GM19035 (cell line): ENCODE results near the gene MYH4.

ENCODE experiments used
- ATAC-seq: cut with Tn5 transposase; IDR thresholded peaks from one replicate; pipeline ENCODE4 v1.9.1; 2021; ENCODE audit not compliant: unreplicated experiment

The MYH4 gene

DNA sequence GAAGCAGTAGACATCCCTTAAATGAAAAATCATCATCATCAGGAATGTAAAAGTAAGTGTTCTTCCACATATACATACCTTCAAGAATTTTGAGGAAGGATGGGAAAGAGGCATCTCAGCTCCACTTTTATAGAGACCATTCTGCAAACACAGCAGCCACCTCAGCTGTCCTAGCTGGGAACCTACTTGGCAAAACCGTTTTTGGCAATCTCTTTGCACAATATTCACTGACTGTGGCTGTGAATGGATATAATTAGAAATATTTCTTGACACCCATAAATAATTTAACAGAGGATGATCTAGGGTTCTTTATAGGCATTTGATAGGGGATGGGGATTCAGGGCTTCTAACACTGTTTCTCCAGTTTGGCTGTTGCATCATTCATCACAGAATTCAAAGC, at the start of gene MYH4:
TSS of gene MYH4 (minus strand) at position 101 of the 400 bp plus-strand sequence. CDS start 2,814 bp downstream, outside the sequence.
- ATAC-seq = no peak

DNA sequence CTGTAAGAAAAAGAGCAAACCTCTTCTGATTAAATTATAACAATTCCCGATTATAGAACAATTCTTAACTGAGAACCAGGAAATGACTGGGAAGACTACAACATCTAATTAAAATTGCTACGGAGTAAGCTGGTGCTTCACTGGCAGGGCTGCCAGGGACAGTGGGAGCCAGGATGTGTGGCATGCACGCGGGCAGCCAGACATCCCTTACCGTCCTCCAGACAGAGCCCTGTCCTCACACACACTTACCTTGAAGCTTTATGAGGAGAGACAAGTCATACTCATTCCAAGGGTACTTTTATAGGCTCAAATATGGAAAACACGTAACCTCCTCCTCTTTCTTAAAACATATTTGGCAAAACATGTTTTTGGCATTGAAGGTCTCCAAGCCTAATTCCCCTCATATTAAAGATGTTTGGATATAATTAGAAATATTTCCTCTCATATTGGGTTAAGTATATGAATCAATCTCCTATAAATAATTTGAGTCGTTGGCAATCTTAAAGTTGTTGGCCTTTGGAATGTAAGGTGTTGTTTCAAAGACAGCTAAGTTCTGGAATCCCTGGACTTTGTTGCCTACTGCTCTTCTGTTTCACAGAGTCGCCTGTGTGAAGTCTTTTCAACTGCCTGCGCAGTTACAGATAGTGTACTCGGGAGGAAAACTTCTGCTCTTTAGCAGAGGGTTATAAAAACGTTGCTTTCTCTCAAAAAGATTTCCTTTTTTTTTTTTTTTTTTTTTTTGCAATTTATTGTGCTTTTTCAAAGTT, 49.1 kb upstream of the MYH4 start, which contains the start of gene MYH1:
TSS of gene MYH1 (minus strand) at position 272 of the 767 bp plus-strand sequence. CDS start 1,900 bp downstream, outside the sequence.
- ATAC-seq = no peak

GRCh38 chr17:10516638-10517037, 47.3 kb upstream of the MYH4 start:
- no peak for ATAC-seq

DNA sequence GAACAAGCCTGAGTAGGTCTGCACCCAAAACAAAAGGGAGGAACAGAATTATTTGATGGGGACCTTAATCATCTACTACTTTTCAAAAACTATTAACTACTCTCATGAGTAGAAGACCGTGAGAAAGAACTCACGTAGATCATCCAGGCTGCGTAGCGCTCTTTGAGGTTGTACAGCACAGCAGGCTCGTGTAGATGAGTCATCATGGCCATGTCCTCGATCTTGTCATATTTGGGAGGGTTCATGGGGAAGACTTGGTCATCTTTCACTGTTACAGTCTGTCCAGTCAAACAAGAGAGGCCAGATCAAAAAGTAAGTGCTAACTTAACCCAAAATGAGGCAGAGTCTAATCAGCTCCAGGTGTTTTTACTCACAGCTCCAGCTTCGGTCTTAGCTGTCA, 46.7 kb upstream of the MYH4 start:
- no peak for ATAC-seq

- no peak for ATAC-seq
These were observed 44.1 kb upstream of the MYH4 start for GRCh38 chr17:10513299-10514067.

DNA sequence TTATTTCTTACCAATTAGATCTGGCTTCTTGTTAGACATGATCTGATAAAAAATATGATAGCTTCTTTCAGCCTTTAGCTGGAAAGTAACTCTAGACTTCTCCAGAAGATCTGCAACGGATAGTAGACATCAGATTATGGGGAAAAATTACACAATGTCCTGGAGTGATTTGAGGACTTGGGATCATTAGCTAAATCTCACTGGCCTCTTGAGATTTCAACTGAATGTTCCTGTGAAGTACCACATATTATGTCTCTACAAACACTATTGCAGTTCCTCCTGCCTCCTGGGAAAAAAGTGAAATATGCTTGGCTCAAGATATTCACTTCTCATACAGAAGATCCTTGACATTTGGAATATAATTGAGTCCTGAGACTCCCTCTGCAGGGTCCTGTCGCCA, 43.5 kb upstream of the MYH4 start:
- ATAC-seq = no peak

GRCh38 chr17:10499950-10500349, 30.6 kb upstream of the MYH4 start:
- no peak for ATAC-seq

DNA sequence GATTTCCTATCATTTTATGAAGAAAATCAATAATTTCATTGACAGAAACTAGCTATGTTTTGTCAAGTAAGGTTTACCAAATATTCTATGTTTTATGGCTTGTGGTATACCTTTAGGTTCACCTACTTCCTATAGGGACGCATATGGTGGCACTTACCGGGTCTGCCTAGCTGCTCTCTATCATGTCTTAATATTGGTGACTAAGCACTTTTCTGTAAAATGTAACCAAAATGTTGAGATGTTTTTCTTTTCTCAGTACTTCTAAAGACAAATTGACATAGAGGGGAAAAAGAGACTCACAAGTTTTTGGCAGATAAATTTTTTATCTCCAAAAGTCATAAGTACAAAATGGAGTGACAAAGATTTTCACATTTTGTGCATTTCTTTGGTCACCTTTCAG, 22.6 kb upstream of the MYH4 start:
- ATAC-seq = no peak

DNA sequence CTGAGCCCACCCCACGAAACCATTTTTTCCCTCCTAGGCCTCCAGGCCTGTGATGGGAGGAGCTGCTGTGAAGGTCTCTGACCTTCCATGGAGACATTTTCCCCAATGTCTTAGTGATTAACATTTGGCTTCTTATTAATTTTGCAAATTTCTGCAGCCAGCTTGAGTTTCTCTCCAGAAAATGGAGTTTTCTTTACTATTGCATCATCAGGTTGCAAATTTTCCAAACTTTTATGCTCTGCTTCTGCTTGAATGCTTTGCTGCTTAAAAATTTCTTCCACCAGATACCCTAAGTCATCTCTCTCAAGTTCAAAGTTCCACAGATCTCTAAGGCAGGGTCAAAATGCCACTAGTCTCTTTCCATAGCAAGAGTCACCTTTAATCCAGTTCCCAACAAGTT, 12.9 kb upstream of the MYH4 start:
- no peak for ATAC-seq

GRCh38 chr17:10477701-10478100, 8.3 kb upstream of the MYH4 start:
- ATAC-seq = no peak

- no peak for ATAC-seq
These were observed 5.2 kb upstream of the MYH4 start for GRCh38 chr17:10474536-10474935.

GRCh38 chr17:10471858-10472257, 2.5 kb upstream of the MYH4 start:
- no peak for ATAC-seq

DNA sequence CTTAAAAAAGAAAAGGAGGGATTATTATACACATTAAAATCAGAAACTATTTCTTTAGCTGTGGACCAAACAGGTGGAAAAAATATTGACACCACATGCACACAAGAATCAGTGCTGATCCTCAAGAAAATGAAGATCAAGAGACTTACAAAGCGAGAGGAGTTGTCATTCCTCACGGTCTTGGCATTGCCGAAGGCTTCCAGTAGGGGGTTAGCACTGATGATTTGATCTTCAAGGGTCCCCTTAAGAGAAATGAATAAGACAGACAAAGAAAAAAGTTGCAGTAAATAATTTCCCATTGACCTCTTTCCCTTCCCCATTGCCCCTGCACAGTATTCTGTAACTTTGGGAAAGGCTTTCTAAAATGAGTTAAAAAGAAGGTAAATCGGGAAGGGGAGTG, 6.0 kb downstream of the MYH4 start:
- no peak for ATAC-seq

DNA sequence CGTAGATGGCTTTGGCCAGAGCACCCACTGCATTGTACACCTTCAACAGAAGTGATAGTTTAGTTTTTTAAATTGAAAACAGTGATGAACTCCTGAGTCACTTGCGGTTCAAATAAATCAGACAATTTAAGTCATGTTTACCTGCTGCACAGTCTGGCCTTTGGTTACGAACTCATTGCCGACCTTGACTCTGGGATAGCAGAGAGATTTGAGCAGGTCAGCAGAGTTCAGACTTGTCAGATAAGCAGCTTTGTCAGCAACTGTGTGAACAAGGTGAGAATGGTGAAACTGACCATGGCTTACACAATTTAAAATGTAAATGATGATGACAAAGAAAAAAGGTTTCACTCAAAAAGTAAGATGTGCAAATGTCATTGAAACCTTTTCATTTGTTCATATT, 9.3 kb downstream of the MYH4 start:
- ATAC-seq = no peak

DNA sequence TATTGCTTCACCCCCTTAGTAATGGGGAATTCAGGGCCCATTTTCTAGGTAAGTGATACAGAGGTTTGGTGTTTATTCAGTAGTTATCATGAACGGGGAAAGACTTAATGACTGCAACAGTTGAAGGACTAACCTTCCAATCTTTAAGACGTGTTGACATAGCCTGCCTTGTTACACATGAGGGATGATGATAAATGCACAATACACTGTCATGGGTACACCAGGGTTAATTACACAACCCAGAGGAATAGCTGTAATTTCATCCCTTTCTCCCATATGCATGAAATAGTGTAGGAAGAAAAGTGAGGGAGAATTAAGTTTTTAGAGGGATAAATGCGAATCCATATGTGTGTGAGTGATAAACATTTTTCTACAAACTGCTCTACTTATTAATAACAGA, 10.7 kb downstream of the MYH4 start:
- no peak for ATAC-seq

- no peak for ATAC-seq
These were observed 11.4 kb downstream of the MYH4 start for GRCh38 chr17:10457952-10458351.

GRCh38 chr17:10447026-10447931, 22.1 kb downstream of the MYH4 start:
- ATAC-seq = no peak

GRCh38 chr17:10439816-10440215, 29.5 kb downstream of the MYH4 start:
- no peak for ATAC-seq

- ATAC-seq = no peak
These were observed 34.3 kb downstream of the MYH4 start for GRCh38 chr17:10435096-10435495.

DNA sequence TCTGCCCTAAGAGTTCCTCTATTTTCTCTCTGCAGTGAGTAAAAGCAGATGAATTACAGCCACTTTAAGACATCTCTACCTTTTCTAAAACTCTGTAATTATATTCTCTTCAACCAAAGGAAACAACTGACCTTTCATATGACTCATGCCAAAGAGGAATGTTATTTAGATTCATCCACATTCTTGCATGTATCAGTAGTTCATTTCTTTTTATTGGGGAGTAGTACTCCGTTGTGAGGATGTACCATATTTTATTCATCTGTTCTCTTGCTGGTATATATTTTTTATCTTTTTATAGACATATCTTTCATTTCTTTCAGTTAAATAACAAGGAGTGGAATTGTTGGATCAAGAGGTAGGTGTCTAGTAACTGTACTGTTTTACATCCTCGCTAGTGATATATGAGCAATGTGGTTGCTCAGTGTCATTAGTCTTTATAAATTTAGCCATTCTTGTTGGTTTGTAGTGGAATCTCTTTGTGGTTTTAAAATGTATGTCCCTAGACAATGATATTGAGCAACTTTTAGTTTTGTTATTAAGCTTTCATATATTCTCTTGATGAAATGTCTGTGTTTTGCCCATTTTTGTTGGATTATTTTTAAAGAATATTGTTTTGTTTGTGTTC, 39.8 kb downstream of the MYH4 start:
- ATAC-seq = no peak

- no peak for ATAC-seq
These were observed 40.6 kb downstream of the MYH4 start for GRCh38 chr17:10428781-10429180.
